Testis (tissue), 2 donors: Measurements from ENCODE around the gene ZFC3H1.

ENCODE experiments used
- POLR2A ChIP-seq: fragments of 450-650 bp; IDR thresholded peaks from one replicate; pipeline ENCODE4 v1.6.1; 2017; ENCODE audit warnings: antibody characterized with exemption, mild to moderate bottlenecking, moderate library complexity
- TF ChIP-seq, protein P1 (sequence below), 3 experiments: fragments of 450-650 bp in 2 of 3; fragments of 200-600 bp in 1 of 3; sonication (generic) in 1 of 3; IDR thresholded peaks; one replicate each; pipeline ENCODE4 v1.5.1; 2016 to 2019; ENCODE audit warnings: antibody characterized with exemption in 3 of 3, mild to moderate bottlenecking in 2 of 3, moderate library complexity in 1 of 3

DNA sequence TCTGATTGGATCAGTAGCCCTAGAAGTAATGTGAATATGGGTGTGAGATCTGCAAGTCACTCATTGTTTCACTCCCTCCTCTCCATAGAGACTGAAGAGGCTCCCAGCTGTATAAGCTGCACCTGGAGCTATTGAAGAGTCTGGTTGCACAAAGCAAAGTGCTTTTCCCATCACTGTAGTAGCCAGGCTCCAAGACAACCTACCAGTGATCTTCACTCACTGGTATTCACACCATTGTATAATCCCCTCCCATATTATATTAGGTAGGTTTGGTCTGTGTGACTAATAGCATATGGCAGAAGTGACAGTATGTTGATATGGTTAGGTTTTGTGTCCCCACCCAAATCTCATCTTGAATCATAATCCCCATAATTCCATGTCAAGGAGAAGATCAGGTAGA lies 64.4 kb downstream of the ZFC3H1 start:
- TF ChIP-seq, protein P1, sequence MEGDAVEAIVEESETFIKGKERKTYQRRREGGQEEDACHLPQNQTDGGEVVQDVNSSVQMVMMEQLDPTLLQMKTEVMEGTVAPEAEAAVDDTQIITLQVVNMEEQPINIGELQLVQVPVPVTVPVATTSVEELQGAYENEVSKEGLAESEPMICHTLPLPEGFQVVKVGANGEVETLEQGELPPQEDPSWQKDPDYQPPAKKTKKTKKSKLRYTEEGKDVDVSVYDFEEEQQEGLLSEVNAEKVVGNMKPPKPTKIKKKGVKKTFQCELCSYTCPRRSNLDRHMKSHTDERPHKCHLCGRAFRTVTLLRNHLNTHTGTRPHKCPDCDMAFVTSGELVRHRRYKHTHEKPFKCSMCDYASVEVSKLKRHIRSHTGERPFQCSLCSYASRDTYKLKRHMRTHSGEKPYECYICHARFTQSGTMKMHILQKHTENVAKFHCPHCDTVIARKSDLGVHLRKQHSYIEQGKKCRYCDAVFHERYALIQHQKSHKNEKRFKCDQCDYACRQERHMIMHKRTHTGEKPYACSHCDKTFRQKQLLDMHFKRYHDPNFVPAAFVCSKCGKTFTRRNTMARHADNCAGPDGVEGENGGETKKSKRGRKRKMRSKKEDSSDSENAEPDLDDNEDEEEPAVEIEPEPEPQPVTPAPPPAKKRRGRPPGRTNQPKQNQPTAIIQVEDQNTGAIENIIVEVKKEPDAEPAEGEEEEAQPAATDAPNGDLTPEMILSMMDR (IDR thresholded peaks at IDR 0.05), result no peak
- no peak for TF ChIP-seq POLR2A
